ENCODE data around the gene MYL10. TPM values are rescaled to one million over a fixed set of nuclear protein-coding genes. Genes with fewer than 3 reads are reported as not detected.

MYL10 gene
- total RNA-seq, 4 donors from 2014 or later, result 6.3 TPM; not detected in 3

DNA sequence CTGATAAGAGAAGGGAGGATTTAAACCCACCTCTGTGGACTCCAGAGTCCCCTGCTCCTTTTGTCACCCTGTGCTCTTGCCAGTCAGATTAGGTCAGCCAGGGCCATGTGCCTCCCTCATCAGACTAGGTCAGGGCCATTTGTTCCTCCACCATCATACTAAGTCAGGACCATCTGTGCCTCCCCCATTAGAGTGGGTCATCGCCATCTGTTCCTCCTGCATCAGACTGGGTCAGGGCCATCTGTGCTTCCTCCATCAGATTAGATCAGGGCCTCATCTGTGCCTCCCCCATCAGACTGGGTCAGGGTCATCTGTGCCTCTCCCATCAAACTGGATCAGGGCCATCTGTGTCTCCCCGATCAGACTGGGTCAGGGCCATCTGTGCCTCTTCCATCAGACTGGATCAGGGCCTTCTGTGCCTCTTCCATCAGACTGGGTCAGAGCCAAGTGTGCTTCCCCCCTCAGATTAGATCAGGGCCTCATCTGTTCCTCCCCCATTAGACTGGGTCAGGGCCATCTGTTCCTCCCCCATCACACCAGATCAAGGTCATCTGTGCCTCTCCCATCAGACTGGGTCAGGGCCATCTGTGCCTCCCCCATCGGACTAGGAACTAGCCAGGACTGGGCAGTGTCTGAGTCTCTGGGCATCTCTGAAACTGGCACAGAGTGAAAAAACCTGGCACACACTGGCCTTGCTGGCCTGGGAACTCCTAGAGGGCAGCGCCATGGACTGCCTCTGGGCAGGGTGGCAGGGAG is 11.5 kb downstream of the MYL10 start:
- no peaks in the 10 kb centered on the region for H3K36me3 ChIP-seq
- H3K4me1 ChIP-seq, result no peaks in the 10 kb centered on the region
- H3K27ac ChIP-seq, result no peak overlapping the region
- intact Hi-C loops (cut with DNase I; ENCODE audit: low total_unique reads), result no loop called here
- no peaks in the 10 kb centered on the region for H3K9me3 ChIP-seq
- DNase-seq (no peak), ATAC-seq (no peak)
- in situ Hi-C loops (cut with MboI; ENCODE audit: low sequenced_read_pairs in 4 of 4), result no loop called here
- no peak for TF ChIP-seq POLR2A (IDR thresholded peaks at IDR 0.05)
- no peak for TF ChIP-seq CTCF (IDR thresholded peaks at IDR 0.05 in 4 of 5, conservative IDR thresholded peaks at IDR 0.05 in 1 of 5)
- H3K27me3 ChIP-seq, result no peaks in the 10 kb centered on the region
- no peak overlapping the region for H3K4me3 ChIP-seq

DNA sequence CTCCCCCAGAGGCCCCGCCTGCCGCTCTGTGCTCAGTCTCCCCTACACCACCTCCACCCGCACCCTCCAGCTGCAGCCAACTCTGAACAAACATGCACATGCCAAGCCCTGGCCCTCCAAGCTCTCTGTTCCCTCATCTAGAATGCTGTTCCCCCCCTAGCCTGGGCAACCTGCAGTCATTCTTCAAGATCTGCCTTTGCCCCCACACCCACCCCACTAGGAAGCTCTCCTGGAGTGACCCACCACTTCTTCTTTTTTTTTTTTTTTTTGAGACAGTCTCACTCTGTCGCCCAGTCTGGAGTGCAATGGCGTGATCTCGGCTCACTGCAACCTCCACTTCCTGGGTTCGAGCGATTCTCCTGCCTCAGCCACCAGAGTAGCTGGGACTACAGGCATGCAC is 13.7 kb downstream of the MYL10 start:
- in situ Hi-C loops (cut with MboI; ENCODE audit: low sequenced_read_pairs in 4 of 4), result no loop called here
- Histone ChIP-seq H3K27ac (no peak overlapping the region), H3K9me3 (no peaks in the 10 kb centered on the region), H3K4me1 (no peaks in the 10 kb centered on the region), H3K4me3 (no peak overlapping the region), H3K36me3 (no peaks in the 10 kb centered on the region), H3K27me3 (no peaks in the 10 kb centered on the region)
- no peak for DNase-seq
- ATAC-seq, result no peak
- intact Hi-C loops (cut with DNase I; ENCODE audit: low total_unique reads), result no loop called here
- no peak for TF ChIP-seq CTCF (IDR thresholded peaks at IDR 0.05 in 4 of 5, conservative IDR thresholded peaks at IDR 0.05 in 1 of 5)
- TF ChIP-seq POLR2A (IDR thresholded peaks at IDR 0.05), result no peak

DNA sequence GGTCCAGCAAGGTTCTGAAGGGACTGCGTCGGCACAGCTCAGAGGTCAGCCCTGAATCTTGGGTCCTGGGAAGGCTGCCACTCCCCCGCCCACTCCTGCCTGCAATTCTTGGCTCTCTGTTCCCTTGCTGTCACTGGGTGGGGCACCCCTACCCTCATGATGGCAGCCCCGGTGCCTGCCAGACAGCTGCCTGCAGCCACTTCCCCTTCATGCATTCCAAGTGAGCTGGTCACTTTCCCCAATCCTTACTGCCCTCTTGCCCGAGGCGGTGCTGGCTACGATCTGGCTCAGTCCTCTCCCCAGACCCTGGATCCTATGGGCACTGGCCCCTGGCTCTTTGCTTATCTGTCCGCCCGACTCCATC is 14.2 kb downstream of the MYL10 start:
- in situ Hi-C loops (cut with MboI; ENCODE audit: low sequenced_read_pairs in 4 of 4), result no loop called here
- Histone ChIP-seq H3K36me3 (no peaks in the 10 kb centered on the region), H3K4me3 (no peak overlapping the region), H3K4me1 (no peaks in the 10 kb centered on the region), H3K9me3 (no peaks in the 10 kb centered on the region), H3K27ac (no peak overlapping the region), H3K27me3 (no peaks in the 10 kb centered on the region)
- no peak for DNase-seq
- TF ChIP-seq POLR2A (IDR thresholded peaks at IDR 0.05), result no peak
- TF ChIP-seq CTCF (IDR thresholded peaks at IDR 0.05 in 4 of 5, conservative IDR thresholded peaks at IDR 0.05 in 1 of 5), result no peak
- ATAC-seq, result no peak
- intact Hi-C loops (cut with DNase I; ENCODE audit: low total_unique reads), result no loop called here

DNA sequence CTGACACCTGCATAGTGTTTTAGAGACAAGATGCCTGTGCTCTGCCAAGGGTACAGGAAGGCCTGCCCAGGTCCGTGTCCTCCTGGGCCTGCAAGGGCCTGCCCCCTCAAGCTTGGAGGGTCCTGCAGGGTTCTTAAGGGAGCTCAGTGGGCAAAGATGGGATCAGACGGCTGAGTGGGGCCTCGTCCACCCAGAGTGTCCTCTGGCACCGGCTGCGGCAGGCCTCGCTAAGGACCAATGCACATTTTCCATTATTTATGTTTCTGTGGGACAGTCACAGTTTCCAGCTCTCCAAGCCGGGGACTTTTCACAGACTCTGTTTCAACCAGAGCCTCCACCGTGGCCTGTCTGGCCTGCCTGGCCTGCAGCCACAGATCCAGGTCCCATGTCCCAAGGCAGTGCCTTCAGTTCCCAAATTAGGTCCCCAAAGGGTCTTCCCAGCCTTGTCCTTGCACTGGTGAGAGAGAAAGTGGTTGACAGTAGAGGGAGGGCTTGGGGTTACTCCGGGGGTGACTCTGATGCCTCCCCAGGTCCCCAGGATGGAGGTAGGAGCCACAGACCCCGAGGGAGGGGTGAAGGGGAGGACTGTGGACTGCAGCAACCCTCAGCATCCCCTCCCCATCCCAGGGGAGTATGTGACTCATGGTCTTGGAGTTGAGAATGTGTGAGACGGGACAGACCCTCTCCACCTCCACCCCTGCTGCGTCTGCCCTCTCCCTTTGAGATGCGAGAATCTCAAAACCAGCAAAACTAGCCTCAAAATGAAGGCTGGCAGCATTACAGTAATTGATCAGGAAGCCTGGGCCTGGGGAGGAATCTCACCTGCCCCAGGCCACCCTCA is 14.8 kb downstream of the MYL10 start:
- ATAC-seq (no peak), DNase-seq (no peak)
- no peak for TF ChIP-seq POLR2A (IDR thresholded peaks at IDR 0.05)
- no peak for TF ChIP-seq CTCF (IDR thresholded peaks at IDR 0.05 in 4 of 5, conservative IDR thresholded peaks at IDR 0.05 in 1 of 5)
- no peaks in the 10 kb centered on the region for H3K27me3 ChIP-seq
- in situ Hi-C loops (cut with MboI; ENCODE audit: low sequenced_read_pairs in 4 of 4) (no loop called here), intact Hi-C loops (cut with DNase I; ENCODE audit: low total_unique reads) (no loop called here)
- H3K27ac ChIP-seq, result no peak overlapping the region
- H3K36me3 ChIP-seq, result no peaks in the 10 kb centered on the region
- H3K4me3 ChIP-seq, result no peak overlapping the region
- H3K9me3 ChIP-seq, result no peaks in the 10 kb centered on the region
- H3K4me1 ChIP-seq, result no peaks in the 10 kb centered on the region
